Liver (tissue), 3 donors: ENCODE measurements around the gene TAP1.

Experiments used
- CTCF ChIP-seq: fragments of 150-350 bp; IDR thresholded peaks from 2 replicates; pipeline ENCODE4 v1.5.1; 2017; ENCODE audit warnings: improper control_type of control experiment, low read depth, low read length; ENCODE audit not compliant: missing input control
- EGR1 ChIP-seq, 2 donors: IDR thresholded peaks; 2 replicates each; pipeline ENCODE4 v1.6.1; 2016 to 2018; ENCODE audit warnings: antibody characterized with exemption in 2 of 2, low read depth in 2 of 2
- FOXA1 ChIP-seq: IDR thresholded peaks from 2 replicates; pipeline ENCODE4 v1.6.1; 2016; ENCODE audit warnings: antibody characterized with exemption
- GABPA ChIP-seq, 2 donors: IDR thresholded peaks in 1 of 2; conservative IDR thresholded peaks in 1 of 2; 2 replicates each; pipeline ENCODE4 v1.6.1; 2016; ENCODE audit warnings: antibody characterized with exemption in 2 of 2, mild to moderate bottlenecking in 1 of 2, moderate library complexity in 1 of 2
- HNF4A ChIP-seq, 2 donors: conservative IDR thresholded peaks; 2 replicates each; pipeline ENCODE4 v1.6.1; 2016; ENCODE audit warnings: antibody characterized with exemption in 2 of 2, mild to moderate bottlenecking in 2 of 2
- JUND ChIP-seq, 2 donors: IDR thresholded peaks; 2 replicates each; pipeline ENCODE4 v1.6.1; 2016; ENCODE audit warnings: antibody characterized with exemption in 2 of 2
- MAX ChIP-seq: IDR thresholded peaks from 2 replicates; pipeline ENCODE4 v1.6.1; 2016; ENCODE audit warnings: antibody characterized with exemption
- RAD21 ChIP-seq, 2 donors: IDR thresholded peaks; 2 replicates each; pipeline ENCODE4 v1.6.1; 2016; ENCODE audit warnings: antibody characterized with exemption in 2 of 2, mild to moderate bottlenecking in 2 of 2
- SP1 ChIP-seq: IDR thresholded peaks from 2 replicates; pipeline ENCODE4 v1.6.1; 2018; ENCODE audit warnings: antibody characterized with exemption, mild to moderate bottlenecking
- TAF1 ChIP-seq: conservative IDR thresholded peaks from 2 replicates; pipeline ENCODE4 v1.6.1; 2016; ENCODE audit warnings: antibody characterized with exemption, mild to moderate bottlenecking
- YY1 ChIP-seq: IDR thresholded peaks from 2 replicates; pipeline ENCODE4 v1.6.1; 2016; ENCODE audit warnings: antibody characterized with exemption, mild to moderate bottlenecking
- TF ChIP-seq, protein P1 (sequence below): IDR thresholded peaks from 2 replicates; pipeline ENCODE4 v1.6.1; 2016; ENCODE audit warnings: antibody characterized with exemption
- TF ChIP-seq, protein P2 (sequence below): IDR thresholded peaks from 2 replicates; pipeline ENCODE4 v1.6.1; 2016; ENCODE audit warnings: antibody characterized with exemption, mild to moderate bottlenecking
- donor health status: healthy.
- donor health status: healthy.

DNA sequence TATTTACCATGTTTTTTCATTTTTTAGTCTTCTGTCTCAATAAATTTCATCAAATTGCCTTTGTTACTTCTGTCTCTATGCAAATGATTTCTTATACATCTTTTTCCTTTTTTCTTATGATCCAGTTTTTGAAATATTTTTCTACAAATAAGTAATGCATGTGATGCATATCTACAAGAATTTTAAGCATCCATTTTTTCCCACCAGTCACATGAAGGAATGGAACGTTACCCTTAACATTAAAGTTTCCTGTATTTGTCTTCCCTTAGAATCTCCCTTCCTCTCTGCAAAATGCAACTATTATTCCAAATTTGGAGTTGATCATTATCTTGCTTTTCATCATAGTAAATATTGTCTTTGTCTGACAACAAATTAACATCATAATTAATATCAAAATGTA is 36.0 kb upstream of the TAP1 start:
- TF ChIP-seq CTCF (no peak), TAF1 (no peak), HNF4A (conservative IDR thresholded peaks at IDR 0.05) (no peak), SP1 (no peak), MAX (no peak), YY1 (no peak), JUND (IDR thresholded peaks at IDR 0.05) (no peak), FOXA1 (no peak), RAD21 (IDR thresholded peaks at IDR 0.05) (no peak), EGR1 (IDR thresholded peaks at IDR 0.05; ENCODE audit: low read depth in 2 of 2) (no peak), GABPA (IDR thresholded peaks at IDR 0.05 in 1 of 2, conservative IDR thresholded peaks at IDR 0.05 in 1 of 2) (no peak)
- TF ChIP-seq, protein P1, sequence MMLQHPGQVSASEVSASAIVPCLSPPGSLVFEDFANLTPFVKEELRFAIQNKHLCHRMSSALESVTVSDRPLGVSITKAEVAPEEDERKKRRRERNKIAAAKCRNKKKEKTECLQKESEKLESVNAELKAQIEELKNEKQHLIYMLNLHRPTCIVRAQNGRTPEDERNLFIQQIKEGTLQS: no peak
- TF ChIP-seq, protein P2, sequence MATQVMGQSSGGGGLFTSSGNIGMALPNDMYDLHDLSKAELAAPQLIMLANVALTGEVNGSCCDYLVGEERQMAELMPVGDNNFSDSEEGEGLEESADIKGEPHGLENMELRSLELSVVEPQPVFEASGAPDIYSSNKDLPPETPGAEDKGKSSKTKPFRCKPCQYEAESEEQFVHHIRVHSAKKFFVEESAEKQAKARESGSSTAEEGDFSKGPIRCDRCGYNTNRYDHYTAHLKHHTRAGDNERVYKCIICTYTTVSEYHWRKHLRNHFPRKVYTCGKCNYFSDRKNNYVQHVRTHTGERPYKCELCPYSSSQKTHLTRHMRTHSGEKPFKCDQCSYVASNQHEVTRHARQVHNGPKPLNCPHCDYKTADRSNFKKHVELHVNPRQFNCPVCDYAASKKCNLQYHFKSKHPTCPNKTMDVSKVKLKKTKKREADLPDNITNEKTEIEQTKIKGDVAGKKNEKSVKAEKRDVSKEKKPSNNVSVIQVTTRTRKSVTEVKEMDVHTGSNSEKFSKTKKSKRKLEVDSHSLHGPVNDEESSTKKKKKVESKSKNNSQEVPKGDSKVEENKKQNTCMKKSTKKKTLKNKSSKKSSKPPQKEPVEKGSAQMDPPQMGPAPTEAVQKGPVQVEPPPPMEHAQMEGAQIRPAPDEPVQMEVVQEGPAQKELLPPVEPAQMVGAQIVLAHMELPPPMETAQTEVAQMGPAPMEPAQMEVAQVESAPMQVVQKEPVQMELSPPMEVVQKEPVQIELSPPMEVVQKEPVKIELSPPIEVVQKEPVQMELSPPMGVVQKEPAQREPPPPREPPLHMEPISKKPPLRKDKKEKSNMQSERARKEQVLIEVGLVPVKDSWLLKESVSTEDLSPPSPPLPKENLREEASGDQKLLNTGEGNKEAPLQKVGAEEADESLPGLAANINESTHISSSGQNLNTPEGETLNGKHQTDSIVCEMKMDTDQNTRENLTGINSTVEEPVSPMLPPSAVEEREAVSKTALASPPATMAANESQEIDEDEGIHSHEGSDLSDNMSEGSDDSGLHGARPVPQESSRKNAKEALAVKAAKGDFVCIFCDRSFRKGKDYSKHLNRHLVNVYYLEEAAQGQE: no peak
